ENCODE measurements around the gene KLB. TPM values are rescaled to one million over a fixed set of nuclear protein-coding genes. Genes with fewer than 3 reads are reported as not detected.
"Not testable (repeated sequence)": the region's sequence is repeated elsewhere in the genome, so short reads cannot be mapped to it uniquely, and the experiment has no call there.

The KLB gene
- 0.43 and 0.62 TPM in 2 replicates for total RNA-seq (ENCODE audit: low replicate concordance)
- long read RNA-seq, full-length matches to known transcripts: 2 of 4 reads
- long read RNA-seq, partial matches to known transcripts: 0 of 4 reads
- long read RNA-seq, other reads (novel, unspliced or antisense): 2 of 4 reads

GRCh38 chr4:39406763-39407583 lies at the start of gene KLB:
Gene KLB, plus strand, starts transcription at chr4:39406930. Its CDS starts 20 bp downstream, at chr4:39406950.
- H3K36me3 Mint-ChIP-seq: no peaks in the 10 kb centered on the region

GRCh38 chr4:39357002-39357401 lies 49.7 kb upstream of the KLB start:
- Mint-ChIP-seq H3K36me3 (peaks cover 3% of the 10 kb centered on the region), H3K4me3 (no peak overlapping the region), H3K27ac (no peak overlapping the region), H3K4me1 (ENCODE audit: unreplicated experiment) (peaks cover 14% of the 10 kb centered on the region), H3K9me3 (no peaks in the 10 kb centered on the region), H3K27me3 (no peaks in the 10 kb centered on the region)
- no peak for TF ChIP-seq CTCF (conservative IDR thresholded peaks at IDR 0.05)
- DNase-seq (ENCODE audit: extremely low spot score, unreplicated experiment): no peak

More at GRCh38 chr4:39406763-39407583, at the start of gene KLB:
- no peak for TF ChIP-seq CTCF (conservative IDR thresholded peaks at IDR 0.05)
- H3K27me3 Mint-ChIP-seq: no peaks in the 10 kb centered on the region
- peak within 1 kb of the TSS; percentile 46 for H3K4me3 Mint-ChIP-seq
- no peaks in the 10 kb centered on the region for H3K9me3 Mint-ChIP-seq
- H3K4me1 Mint-ChIP-seq (ENCODE audit: unreplicated experiment): peaks cover 11% of the 10 kb centered on the region
- peak within 1 kb of the TSS; percentile 17 for H3K27ac Mint-ChIP-seq
- DNase-seq (ENCODE audit: extremely low spot score, unreplicated experiment): no peak

GRCh38 chr4:39360611-39361010 lies 46.1 kb upstream of the KLB start:
- H3K27ac Mint-ChIP-seq; DNase-seq (ENCODE audit: extremely low spot score, unreplicated experiment); H3K9me3 Mint-ChIP-seq; H3K36me3 Mint-ChIP-seq; H3K27me3 Mint-ChIP-seq; H3K4me3 Mint-ChIP-seq: not testable (repeated sequence)
- peaks cover 11% of the 10 kb centered on the region for H3K4me1 Mint-ChIP-seq (ENCODE audit: unreplicated experiment)

GRCh38 chr4:39362827-39363226 lies 43.9 kb upstream of the KLB start:
- Mint-ChIP-seq H3K9me3 (no peaks in the 10 kb centered on the region), H3K27me3 (no peaks in the 10 kb centered on the region), H3K4me3 (peak overlapping the region; percentile 7), H3K4me1 (ENCODE audit: unreplicated experiment) (peaks cover 11% of the 10 kb centered on the region), H3K27ac (no peak overlapping the region), H3K36me3 (peaks cover 3% of the 10 kb centered on the region)
- DNase-seq (ENCODE audit: extremely low spot score, unreplicated experiment): no peak
- TF ChIP-seq CTCF (conservative IDR thresholded peaks at IDR 0.05): no peak

- Mint-ChIP-seq H3K4me1 (ENCODE audit: unreplicated experiment) (peaks cover 11% of the 10 kb centered on the region), H3K27me3 (no peaks in the 10 kb centered on the region), H3K9me3 (no peaks in the 10 kb centered on the region), H3K4me3 (peak overlapping the region; percentile 75), H3K27ac (peak overlapping the region; percentile 53), H3K36me3 (peaks cover 3% of the 10 kb centered on the region)
- no peak for TF ChIP-seq CTCF (conservative IDR thresholded peaks at IDR 0.05)
- DNase-seq (ENCODE audit: extremely low spot score, unreplicated experiment): no peak
These were observed 42.8 kb upstream of the KLB start for GRCh38 chr4:39363773-39364393.

GRCh38 chr4:39365360-39365759 lies 41.4 kb upstream of the KLB start:
- no peak for DNase-seq (ENCODE audit: extremely low spot score, unreplicated experiment)
- H3K4me1 Mint-ChIP-seq (ENCODE audit: unreplicated experiment): peaks cover 11% of the 10 kb centered on the region
- no peaks in the 10 kb centered on the region for H3K27me3 Mint-ChIP-seq
- peak overlapping the region; percentile 88 for H3K27ac Mint-ChIP-seq
- H3K4me3 Mint-ChIP-seq: peak overlapping the region; percentile 95
- no peaks in the 10 kb centered on the region for H3K36me3 Mint-ChIP-seq
- H3K9me3 Mint-ChIP-seq: peaks cover under 1% of the 10 kb centered on the region
- no peak for TF ChIP-seq CTCF (conservative IDR thresholded peaks at IDR 0.05)

Measured in type B pancreatic cell (in vitro differentiated cells).